Prostate gland (tissue), 2 donors: Measurements from ENCODE around the gene RFPL4A. TPM values are rescaled to one million over a fixed set of nuclear protein-coding genes. Genes with fewer than 3 reads are reported as not detected.

Experiments
- DNase-seq: peaks from one replicate; pipeline ENCODE4 v3.0.0-alpha.2; 2019; ENCODE audit warnings: low spot score
- H3K27ac ChIP-seq, 2 donors: fragments of 200-600 bp; sonication (generic); 2 replicates each; pipeline ENCODE4 v1.5.1; 2017 to 2019
- H3K27me3 ChIP-seq: fragments of 200-600 bp; sonication (generic); replicated peaks from 2 replicates; pipeline ENCODE4 v1.5.1; 2019; ENCODE audit not compliant: insufficient read depth
- H3K36me3 ChIP-seq, 2 donors: fragments of 200-600 bp; sonication (generic); 1 replicate in 1 of 2; 2 replicates in 1 of 2; pipeline versions ENCODE4 v1.5.1 to v1.8.1; 2017 to 2019
- H3K4me1 ChIP-seq: fragments of 200-600 bp; sonication (generic); replicated peaks from 2 replicates; pipeline ENCODE4 v1.5.1; 2019
- H3K4me3 ChIP-seq, 2 donors: fragments of 200-600 bp; sonication (generic); 2 replicates each; pipeline ENCODE4 v1.5.1; 2017 to 2019
- H3K9me3 ChIP-seq: fragments of 200-600 bp; sonication (generic); 2 replicates; pipeline ENCODE4 v1.5.1; 2017
- POLR2A ChIP-seq: fragments of 450-650 bp; IDR thresholded peaks from one replicate; pipeline ENCODE4 v1.6.1; 2016; ENCODE audit warnings: antibody characterized with exemption, mild to moderate bottlenecking
- POLR2AphosphoS5 ChIP-seq: sonication (generic); formaldehyde crosslinking; IDR thresholded peaks from one replicate; pipeline ENCODE4 v1.6.1; 2017; ENCODE audit warnings: antibody characterized with exemption
- WGBS: methylation state at CpG from one replicate; pipeline ENCODE4 v1.1.5; 2018; 5-methylcytosine and 5-hydroxymethylcytosine counted together
- intact Hi-C: fragments of 100-400 bp; cut with DNase I; formaldehyde crosslinking; loops from one replicate; pipeline ENCODE4 v1.14.2; 2022
- total RNA-seq, 2 donors: library from RNA; depleted of rRNA; stranded (reverse); fragments of >200 nt; gene quantifications; one replicate each; pipeline ENCODE4 v1.1.0, GENCODE V29; 2016
- TF ChIP-seq, protein P1 (sequence below), 4 experiments: fragments of 200-600 bp in 2 of 4; fragments of 450-650 bp in 2 of 4; sonication (generic) in 2 of 4; IDR thresholded peaks; 1 replicate in 3 of 4; 2 replicates in 1 of 4; pipeline ENCODE4 v1.5.1; 2016 to 2019; ENCODE audit warnings: antibody characterized with exemption in 4 of 4, mild to moderate bottlenecking in 2 of 4, moderate library complexity in 2 of 4

Gene RFPL4A
- total RNA-seq, 2 donors from 2014 or later, result 0.80 TPM; not detected in 1

DNA sequence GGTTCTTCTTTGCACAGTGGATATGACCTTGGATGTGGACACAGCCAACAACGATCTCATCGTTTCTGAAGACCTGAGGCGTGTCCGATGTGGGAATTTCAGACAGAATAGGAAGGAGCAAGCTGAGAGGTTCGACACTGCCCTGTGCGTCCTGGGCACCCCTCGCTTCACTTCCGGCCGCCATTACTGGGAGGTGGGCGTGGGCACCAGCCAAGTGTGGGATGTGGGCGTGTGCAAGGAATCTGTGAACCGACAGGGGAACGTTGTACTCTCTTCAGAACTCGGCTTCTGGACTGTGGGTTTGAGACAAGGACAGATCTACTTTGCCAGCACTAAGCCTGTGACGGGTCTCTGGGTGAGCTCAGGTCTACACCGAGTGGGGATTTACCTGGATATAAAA lies 19.4 kb downstream of the RFPL4A start:
- DNase-seq, result no peak
- H3K4me3 ChIP-seq, result no peak overlapping the region
- H3K27me3 ChIP-seq, result no peaks in the 10 kb centered on the region
- TF ChIP-seq, protein P1, sequence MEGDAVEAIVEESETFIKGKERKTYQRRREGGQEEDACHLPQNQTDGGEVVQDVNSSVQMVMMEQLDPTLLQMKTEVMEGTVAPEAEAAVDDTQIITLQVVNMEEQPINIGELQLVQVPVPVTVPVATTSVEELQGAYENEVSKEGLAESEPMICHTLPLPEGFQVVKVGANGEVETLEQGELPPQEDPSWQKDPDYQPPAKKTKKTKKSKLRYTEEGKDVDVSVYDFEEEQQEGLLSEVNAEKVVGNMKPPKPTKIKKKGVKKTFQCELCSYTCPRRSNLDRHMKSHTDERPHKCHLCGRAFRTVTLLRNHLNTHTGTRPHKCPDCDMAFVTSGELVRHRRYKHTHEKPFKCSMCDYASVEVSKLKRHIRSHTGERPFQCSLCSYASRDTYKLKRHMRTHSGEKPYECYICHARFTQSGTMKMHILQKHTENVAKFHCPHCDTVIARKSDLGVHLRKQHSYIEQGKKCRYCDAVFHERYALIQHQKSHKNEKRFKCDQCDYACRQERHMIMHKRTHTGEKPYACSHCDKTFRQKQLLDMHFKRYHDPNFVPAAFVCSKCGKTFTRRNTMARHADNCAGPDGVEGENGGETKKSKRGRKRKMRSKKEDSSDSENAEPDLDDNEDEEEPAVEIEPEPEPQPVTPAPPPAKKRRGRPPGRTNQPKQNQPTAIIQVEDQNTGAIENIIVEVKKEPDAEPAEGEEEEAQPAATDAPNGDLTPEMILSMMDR (IDR thresholded peaks at IDR 0.05), result no peak
- TF ChIP-seq POLR2AphosphoS5 (no peak), POLR2A (no peak)
- intact Hi-C loops, result no loop called here
- H3K36me3 ChIP-seq, result no peaks in the 10 kb centered on the region
- WGBS, result 83% methylated on average over 16 of the region's 16 CpGs
- no peaks in the 10 kb centered on the region for H3K4me1 ChIP-seq
- H3K9me3 ChIP-seq, result no peaks in the 10 kb centered on the region
- no peak overlapping the region for H3K27ac ChIP-seq

- intact Hi-C loops, result no loop called here
- Histone ChIP-seq H3K27ac (no peak overlapping the region), H3K4me1 (no peaks in the 10 kb centered on the region), H3K9me3 (no peaks in the 10 kb centered on the region), H3K36me3 (no peaks in the 10 kb centered on the region), H3K4me3 (no peak overlapping the region), H3K27me3 (no peaks in the 10 kb centered on the region)
- no peak for DNase-seq
- TF ChIP-seq, protein P1 (IDR thresholded peaks at IDR 0.05), result no peak
- TF ChIP-seq POLR2A, result no peak
- WGBS, result 83% methylated on average over 5 of the region's 5 CpGs
These were observed 22.2 kb downstream of the RFPL4A start for GRCh38 chr19:55781112-55781511.

- DNase-seq, result no peak
- 90% methylated on average over 11 of the region's 11 CpGs for WGBS
- no peak for TF ChIP-seq POLR2A
- no peak for TF ChIP-seq POLR2AphosphoS5
- TF ChIP-seq, protein P1 (IDR thresholded peaks at IDR 0.05), result no peak
- Histone ChIP-seq H3K4me3 (no peak overlapping the region), H3K4me1 (no peaks in the 10 kb centered on the region), H3K36me3 (no peaks in the 10 kb centered on the region), H3K27ac (no peak overlapping the region), H3K27me3 (no peaks in the 10 kb centered on the region), H3K9me3 (no peaks in the 10 kb centered on the region)
- intact Hi-C loops, result no loop called here
These were observed 36.1 kb downstream of the RFPL4A start for GRCh38 chr19:55795021-55795420.

- no peak for DNase-seq
- Histone ChIP-seq H3K9me3 (no peaks in the 10 kb centered on the region), H3K36me3 (no peaks in the 10 kb centered on the region), H3K27me3 (no peaks in the 10 kb centered on the region), H3K4me3 (no peak overlapping the region), H3K27ac (no peak overlapping the region), H3K4me1 (no peaks in the 10 kb centered on the region)
- TF ChIP-seq, protein P1 (IDR thresholded peaks at IDR 0.05), result no peak
- no peak for TF ChIP-seq POLR2AphosphoS5
- TF ChIP-seq POLR2A, result no peak
- intact Hi-C loops, result no loop called here
- WGBS, result 68% methylated on average over 7 of the region's 7 CpGs
These were observed 42.5 kb downstream of the RFPL4A start for GRCh38 chr19:55801416-55801815.

GRCh38 chr19:55802281-55802680 lies 43.4 kb downstream of the RFPL4A start:
- WGBS, result 78% methylated on average over 2 of the region's 2 CpGs
- Histone ChIP-seq H3K4me3 (no peak overlapping the region), H3K27ac (no peak overlapping the region), H3K27me3 (no peaks in the 10 kb centered on the region), H3K4me1 (no peaks in the 10 kb centered on the region), H3K36me3 (no peaks in the 10 kb centered on the region), H3K9me3 (no peaks in the 10 kb centered on the region)
- no peak for DNase-seq
- intact Hi-C loops, result no loop called here
- TF ChIP-seq POLR2A, result no peak
- TF ChIP-seq POLR2AphosphoS5, result no peak
- TF ChIP-seq, protein P1 (IDR thresholded peaks at IDR 0.05), result no peak
